T-helper 1 cell treated with Interleukin-12 subunit alpha and Interleukin-12 subunit beta and Interleukin-4 antibody, amounts not matched to agents 30 ng/mL and 1 ng/mL, for 36 hours (primary cell): Measurements from ENCODE around the gene RPL5. TPM values are rescaled to one million over a fixed set of nuclear protein-coding genes. Genes with fewer than 3 reads are reported as not detected.

Source experiments
- intact Hi-C: fragments of 100-400 bp; cut with micrococcal nuclease; formaldehyde crosslinking; loops from one replicate; pipeline ENCODE4 v1.15.1; 2024
- total RNA-seq: library from RNA; stranded (reverse); gene quantifications from 2 replicates; pipeline ENCODE4 v1.2.3, GENCODE V29; 2022

The RPL5 gene
- total RNA-seq, 1 donor from 2014 or later = 661 TPM

GRCh38 chr1:92851729-92852128 is 19.9 kb downstream of the RPL5 start:
- intact Hi-C loops = no loop called here

DNA sequence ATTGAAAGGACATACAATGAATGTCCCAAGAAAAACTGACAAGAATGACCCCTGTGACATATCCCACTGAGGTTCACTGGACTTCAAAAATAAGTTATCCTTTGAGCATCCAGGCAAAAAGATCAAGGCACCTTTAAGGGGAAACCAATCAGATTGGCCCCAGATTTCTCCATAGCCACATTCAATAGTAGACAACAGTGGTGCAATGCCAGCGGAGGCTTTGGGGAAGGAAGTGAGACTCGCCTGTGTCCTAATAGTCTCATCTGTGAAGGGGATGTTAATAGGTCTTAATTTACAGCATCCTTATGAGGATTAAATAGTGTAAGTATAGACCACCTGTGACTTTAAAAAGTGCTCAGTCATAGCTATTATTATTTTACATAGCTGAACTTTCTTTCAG is 21.5 kb downstream of the RPL5 start:
- intact Hi-C loops = no loop called here

- intact Hi-C loops = no loop called here
Measured at GRCh38 chr1:92854101-92854785, 22.4 kb downstream of the RPL5 start.

DNA sequence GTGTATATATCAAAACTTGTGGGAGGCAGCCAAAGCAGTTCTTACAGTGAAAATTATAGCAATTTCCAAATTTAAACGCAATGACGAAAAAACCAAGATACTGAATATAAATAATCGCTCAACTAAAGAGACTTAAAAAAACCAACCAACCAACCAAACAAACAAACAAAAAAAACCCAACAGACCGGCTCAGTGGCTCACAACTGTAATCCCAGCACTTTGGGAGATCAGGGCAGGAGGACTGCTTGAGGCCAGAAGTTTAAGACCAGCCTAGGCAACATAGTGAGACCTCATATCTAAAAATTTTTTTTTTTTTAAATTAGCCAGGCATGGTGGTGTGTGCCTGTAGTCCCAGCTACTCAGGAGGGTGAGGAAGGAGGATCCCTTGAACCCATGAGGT is 23.4 kb downstream of the RPL5 start:
- intact Hi-C loops = loop anchor here (5.0 kb wide), 1 partner anchor 492 kb away; the partner anchor contains the start of gene DR1

DNA sequence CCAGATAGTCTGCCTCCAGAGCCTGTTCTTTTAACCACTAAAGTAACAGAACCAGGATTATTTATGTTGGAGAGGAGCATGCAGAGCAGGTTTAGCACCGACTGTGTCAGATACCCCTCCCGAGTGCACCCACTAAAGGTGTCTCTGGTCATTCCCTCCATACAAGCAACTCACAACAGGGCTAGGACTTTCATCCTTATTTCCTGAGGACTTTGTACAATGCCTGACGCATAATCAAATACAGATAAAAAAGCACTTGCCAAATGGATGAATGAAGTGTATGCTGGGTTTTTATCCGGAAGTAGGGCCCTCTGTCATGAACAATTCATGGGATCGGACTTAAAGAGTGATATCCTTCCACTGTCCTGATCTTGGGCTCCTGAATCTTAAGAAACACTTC is 26.0 kb downstream of the RPL5 start:
- intact Hi-C loops = loop anchor here (1.0 to 5.0 kb wide), 4 partner anchors 26 to 489 kb away; partner anchors contain the start of genes DR1 and RPL5

DNA sequence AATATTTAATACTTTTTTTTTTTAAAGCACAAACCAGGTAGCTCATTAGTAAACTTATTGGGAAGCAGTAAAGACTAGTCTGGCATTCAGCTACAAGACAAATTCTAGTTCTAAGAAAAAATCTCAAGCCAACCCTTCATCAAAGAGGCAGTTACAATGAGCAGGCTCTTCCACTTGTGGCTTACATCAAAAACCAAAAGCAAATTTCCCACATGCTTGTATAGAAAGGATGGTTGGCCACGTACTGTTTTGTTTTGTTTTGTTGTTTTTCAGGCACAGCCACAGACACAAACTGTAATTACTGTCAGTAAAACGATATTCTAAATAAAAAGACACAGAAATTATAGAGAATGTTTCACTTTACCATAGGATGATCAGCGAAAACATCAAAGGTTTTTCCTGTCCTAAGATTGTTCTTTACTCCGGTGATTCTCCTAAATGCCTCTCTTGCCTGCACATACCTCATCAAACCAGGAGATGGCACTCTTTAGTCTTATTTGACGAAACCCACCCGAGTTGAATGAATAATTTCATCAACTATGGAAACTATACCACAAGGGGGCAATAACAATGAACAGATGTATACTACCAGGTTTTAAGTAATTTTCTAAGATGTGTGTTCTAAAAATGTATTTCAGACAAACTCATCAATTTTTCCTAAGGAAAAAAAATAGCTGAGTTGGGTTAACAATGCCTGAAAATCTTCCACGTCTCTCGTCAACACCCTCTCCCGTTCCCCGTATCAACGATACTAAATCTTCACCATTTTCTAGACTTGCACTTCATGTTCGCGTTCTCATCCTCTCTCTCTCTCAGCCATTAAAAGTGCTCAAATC is 26.9 kb downstream of the RPL5 start:
- intact Hi-C loops = loop anchor here (1.0 to 5.0 kb wide), 11 partner anchors 18 to 489 kb away; partner anchors contain the start of genes DR1 and RPL5

DNA sequence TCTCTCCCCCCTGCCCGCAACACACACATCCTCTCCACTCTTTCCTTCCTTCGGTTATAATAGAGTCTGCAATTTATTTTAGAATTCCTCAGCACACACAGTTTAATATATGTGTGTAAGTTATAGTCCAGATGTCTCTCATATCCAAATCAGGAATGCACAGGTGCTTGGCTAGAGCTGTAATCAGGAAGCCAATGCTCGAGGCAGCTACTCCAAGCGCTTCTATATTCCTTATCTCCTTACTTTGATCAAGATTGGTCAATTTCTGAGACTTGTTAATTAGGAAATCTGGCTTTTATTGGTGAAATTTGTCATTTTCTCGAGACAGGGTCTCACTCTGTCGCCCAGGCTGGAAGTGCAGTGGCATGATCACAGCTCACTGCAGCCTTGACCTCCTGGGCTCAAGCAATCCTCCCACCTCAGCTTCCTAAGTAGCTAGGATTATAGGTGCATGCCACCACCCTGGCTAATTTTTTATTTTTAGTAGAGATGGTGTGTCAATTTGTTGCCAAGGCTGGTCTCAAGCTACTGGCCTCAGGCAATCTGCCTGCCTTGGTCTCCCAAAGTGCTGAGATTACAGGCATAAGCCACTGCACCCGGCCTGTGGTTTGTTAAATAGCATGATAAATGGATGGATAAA is 27.7 kb downstream of the RPL5 start:
- intact Hi-C loops = loop anchor here (1.0 to 5.0 kb wide), 10 partner anchors 17 to 488 kb away; partner anchors contain the start of gene DR1

DNA sequence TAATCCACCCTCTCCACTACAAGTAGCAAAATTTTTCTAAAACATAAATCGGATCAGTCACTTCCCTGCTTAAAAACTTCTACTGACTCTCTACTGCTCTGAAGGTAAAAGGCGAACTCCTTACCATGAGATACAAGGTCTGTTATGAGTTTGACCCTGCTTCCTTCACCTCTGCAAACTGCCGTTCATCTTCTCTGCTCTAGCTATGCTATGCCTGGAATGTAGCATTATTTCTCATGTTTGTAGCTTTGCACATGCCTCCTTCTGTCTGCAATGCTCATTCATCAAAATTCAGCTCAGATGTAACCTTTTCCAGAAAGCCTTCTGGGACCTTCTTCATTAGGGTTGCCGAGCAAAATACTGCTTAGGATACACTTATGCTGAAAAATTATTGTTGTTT is 30.8 kb downstream of the RPL5 start:
- intact Hi-C loops = no loop called here

DNA sequence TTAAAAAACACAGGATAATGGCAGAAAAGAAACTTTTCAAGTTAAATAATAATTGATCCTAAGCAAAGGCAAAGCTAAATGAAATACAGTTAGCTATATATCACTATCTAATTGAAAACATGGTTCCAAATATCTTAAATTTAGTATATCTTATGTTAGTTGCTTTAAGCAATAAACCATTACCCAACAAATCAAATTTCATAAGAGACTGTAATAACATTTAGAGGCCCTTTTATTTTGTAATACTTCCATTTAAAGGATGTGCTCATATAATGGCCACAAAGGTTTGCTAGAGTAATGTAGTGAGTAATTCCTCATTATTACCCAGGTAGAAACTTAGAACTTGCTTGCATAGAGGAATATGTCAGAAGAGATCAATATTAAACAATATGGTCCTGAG is 32.3 kb downstream of the RPL5 start:
- intact Hi-C loops = no loop called here

DNA sequence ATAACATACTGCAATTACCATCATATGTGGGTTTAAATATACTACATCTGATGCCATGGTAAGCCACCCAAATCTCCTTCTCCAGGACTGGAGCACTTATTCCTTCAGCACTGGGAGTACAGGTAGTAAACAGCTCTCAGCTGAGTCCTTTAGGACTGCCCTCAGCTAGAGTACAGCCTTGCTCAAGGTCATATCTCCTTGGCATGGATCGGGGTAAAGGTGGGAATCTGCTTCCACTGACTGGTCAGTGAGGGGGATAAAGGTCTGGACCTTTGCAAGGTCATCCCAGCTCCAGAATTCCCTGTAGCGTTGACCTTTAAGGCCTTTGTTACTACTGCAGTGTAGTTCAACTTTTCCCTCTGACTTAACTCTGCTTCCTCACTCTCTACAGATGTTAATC is 38.8 kb downstream of the RPL5 start:
- intact Hi-C loops = no loop called here

GRCh38 chr1:92872719-92873118 is 40.9 kb downstream of the RPL5 start:
- intact Hi-C loops = no loop called here

DNA sequence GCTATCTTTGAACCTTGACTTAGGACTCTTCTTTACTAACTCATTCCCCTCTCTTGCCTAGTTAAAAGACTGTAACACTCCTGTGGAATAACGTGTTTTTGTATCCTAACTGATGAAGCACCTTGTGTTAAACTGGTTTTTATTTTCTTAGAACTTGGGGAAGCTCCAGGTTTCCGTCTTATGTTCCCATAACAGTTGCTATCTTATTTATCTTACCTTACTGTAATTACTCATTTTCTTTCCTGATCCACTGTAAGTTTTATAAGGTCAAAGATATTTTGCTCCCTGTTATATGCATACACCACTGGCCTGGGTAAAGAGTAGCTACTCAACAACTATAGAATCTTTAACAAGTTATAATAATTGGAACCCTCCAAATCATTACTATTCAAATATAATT is 43.1 kb downstream of the RPL5 start:
- intact Hi-C loops = loop anchor here (5.0 kb wide), 1 partner anchor 77 kb away; no protein-coding TSS in a partner anchor

GRCh38 chr1:92876351-92876750 is 44.5 kb downstream of the RPL5 start:
- intact Hi-C loops = loop anchor here (1.0 to 5.0 kb wide), 2 partner anchors 17 to 76 kb away; no protein-coding TSS in a partner anchor

DNA sequence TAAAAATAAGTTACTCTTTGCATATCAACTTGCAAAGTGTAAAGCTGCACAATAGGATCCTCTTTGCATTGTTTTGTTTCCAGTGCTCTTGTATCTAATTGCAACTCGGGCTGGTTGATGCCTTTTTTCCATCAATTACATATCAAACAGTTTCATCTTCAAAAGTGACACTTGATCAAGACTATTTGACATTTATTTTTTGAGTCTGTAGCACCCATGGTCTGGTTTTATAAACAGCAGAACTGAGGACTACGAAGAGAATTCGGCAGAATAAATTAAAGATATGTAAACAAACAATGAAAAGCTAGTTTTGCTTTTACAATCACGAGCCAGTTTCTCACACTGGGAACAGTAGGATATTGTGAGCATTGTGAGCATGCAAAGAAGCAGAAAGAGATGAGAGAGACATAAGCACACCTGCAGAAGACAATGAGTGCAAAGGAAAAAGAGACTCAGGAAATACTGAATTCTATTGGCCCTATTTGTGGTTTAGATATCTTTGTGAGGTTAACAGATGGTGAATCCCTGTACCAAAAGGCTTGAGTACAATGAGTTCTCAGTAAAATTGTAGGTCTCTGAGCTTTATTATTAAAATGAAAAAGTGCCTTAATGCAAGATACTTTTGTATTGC is 45.4 kb downstream of the RPL5 start:
- intact Hi-C loops = loop anchor here (5.0 kb wide), 1 partner anchor 75 kb away; no protein-coding TSS in a partner anchor

- intact Hi-C loops = loop anchor here (5.0 kb wide), 1 partner anchor 75 kb away; no protein-coding TSS in a partner anchor
Measured at GRCh38 chr1:92877792-92878191, 46.0 kb downstream of the RPL5 start.

DNA sequence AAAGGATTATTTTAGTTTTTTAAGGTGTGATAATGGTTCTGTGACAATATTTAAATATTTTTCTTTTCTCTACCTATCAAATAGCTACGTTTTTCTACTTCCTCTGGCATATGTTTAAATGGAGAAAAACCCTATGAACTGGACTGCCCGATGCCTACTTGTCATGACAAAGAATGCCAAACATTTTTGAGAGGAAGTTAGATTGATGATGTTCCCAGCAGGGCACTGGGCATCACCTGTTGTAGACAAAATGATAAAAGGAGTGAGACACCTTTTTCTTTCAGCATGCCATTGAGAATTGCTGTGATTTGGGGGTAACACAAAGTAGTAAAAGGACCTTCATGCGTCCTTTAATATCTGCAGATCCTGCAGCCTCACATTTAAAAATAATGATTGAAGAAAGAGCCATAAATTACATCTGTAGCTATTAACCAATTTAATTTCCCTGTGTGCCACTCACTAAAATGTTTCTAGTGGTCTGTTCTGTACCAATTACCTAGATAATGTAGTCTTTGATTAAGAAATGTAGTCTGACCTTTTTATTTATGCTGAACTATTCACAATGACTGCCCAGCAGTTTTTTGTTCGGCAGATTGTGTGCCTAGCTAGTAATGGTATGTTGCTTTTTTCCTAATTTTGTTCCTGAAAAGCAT is 47.6 kb downstream of the RPL5 start:
- intact Hi-C loops = loop anchor here (5.0 kb wide), 1 partner anchor 73 kb away; no protein-coding TSS in a partner anchor

- intact Hi-C loops = no loop called here
Measured at GRCh38 chr1:92881391-92881790, 49.6 kb downstream of the RPL5 start.

GRCh38 chr1:92882819-92883218 is 51.0 kb downstream of the RPL5 start:
- intact Hi-C loops = no loop called here

- intact Hi-C loops = no loop called here
Measured at GRCh38 chr1:92883297-92883696, 51.5 kb downstream of the RPL5 start.

GRCh38 chr1:92884195-92884594 is 52.4 kb downstream of the RPL5 start:
- intact Hi-C loops = no loop called here
